SIG-M5 treated with dmso at 0.1 percent for 504 hours (cell line): ENCODE data around the gene CARD9.

Experiments
- DNase-seq: peaks from one replicate; lab custom pipeline; 2025; ENCODE audit not compliant: unreplicated experiment; lab: John Stamatoyannopoulos, UW

Gene CARD9

GRCh38 chr9:136402067-136402466, 28.6 kb upstream of the CARD9 start:
- no peak for DNase-seq

GRCh38 chr9:136401173-136401922, 27.9 kb upstream of the CARD9 start:
- no peak for DNase-seq

- peak; percentile 74 for DNase-seq
Observed at GRCh38 chr9:136400038-136400834, 26.8 kb upstream of the CARD9 start, which contains the start of gene SNAPC4. SNAPC4 (minus strand) TSS chr9:136400170; CDS start chr9:136398428, 1,742 bp downstream.

GRCh38 chr9:136399176-136400037, 25.9 kb upstream of the CARD9 start:
- DNase-seq: no peak

GRCh38 chr9:136398286-136398685, 24.8 kb upstream of the CARD9 start:
- no peak for DNase-seq

DNA sequence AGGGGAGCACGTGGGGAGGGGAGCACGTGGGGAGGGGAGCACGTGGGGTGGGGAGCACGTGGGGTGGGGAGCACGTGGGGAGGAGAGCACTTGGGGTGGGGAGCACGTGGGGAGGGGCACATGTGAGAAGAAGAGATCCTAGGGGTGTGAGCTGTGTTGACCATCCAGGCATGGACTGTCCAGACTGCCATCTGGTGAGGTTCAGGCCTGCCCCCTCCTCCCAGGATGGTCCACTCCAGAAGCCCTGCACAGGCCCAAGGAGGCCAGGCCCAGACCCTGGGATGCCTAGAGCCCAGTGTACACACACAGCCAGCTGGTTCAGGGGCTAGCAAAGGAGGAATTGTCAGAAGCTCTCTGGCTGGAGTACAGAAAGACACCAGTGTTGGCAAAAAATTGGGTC, 24.2 kb upstream of the CARD9 start:
- DNase-seq: no peak

- DNase-seq: no peak
Observed at GRCh38 chr9:136396219-136396515, 22.7 kb upstream of the CARD9 start.

GRCh38 chr9:136395345-136396218, 22.1 kb upstream of the CARD9 start:
- no peak for DNase-seq

- DNase-seq: no peak
Observed at GRCh38 chr9:136395020-136395340, 21.5 kb upstream of the CARD9 start.

DNA sequence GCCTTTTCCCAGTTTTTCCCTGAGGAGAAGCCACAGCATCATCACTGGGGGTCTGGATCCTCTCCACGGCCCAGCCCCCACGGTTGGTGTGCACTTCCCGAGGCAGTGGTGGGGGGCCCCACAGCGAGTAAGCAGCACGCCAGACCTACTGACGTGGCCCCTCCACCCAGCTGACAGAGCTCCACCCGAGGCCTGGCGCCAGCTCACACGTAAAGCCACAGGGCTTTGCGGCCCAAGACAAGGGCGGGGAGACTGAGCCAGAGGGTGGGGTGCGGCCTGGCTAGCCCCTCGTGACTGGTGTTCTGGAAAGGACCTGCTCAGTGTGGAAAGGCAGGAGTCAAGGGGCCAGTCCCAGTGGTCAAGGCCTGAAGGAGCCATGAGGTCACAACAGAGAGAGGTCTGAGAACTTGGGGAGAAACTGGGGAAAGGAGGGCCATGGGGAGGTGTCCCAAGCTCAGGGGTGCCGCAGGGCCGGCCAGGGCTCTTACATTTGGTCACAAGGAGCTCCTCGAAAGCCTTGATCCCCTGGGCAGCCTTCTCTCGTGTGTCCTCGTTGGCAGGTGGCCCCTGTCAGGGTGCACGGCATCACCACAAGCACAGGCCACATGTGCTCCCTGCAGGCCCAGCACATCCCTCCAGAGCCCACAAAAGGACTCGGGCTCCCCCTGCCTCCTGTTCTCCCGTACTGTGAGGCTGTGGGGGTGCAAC, 21.0 kb upstream of the CARD9 start:
- DNase-seq: no peak

DNA sequence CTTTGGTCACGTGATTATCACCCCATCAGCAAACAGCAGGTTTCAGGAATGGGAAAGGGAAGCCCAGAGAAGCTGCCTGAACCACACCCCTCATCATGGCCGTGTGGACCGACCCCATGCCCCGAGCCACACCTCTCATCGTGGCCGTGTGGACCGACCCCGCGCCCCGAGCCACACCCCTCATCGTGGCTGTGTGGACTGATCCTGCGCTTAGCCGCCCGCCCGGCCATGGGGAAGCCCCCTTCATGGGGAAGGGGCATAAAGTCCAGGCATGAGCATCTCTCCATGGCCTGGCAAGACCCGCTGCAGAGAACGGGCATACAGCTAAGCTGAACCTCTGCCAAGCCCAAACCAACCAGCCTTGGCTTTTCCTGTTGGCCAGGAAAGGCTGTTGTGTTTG, 20.1 kb upstream of the CARD9 start:
- DNase-seq: no peak

- no peak for DNase-seq
Observed at GRCh38 chr9:136392538-136393449, 19.3 kb upstream of the CARD9 start.

- DNase-seq: no peak
Observed at GRCh38 chr9:136391737-136392537, 18.5 kb upstream of the CARD9 start.

- no peak for DNase-seq
Observed at GRCh38 chr9:136389396-136389795, 15.9 kb upstream of the CARD9 start.

- no peak for DNase-seq
Observed at GRCh38 chr9:136387217-136387616, 13.7 kb upstream of the CARD9 start.

GRCh38 chr9:136386018-136386417, 12.5 kb upstream of the CARD9 start:
- DNase-seq: no peak

DNA sequence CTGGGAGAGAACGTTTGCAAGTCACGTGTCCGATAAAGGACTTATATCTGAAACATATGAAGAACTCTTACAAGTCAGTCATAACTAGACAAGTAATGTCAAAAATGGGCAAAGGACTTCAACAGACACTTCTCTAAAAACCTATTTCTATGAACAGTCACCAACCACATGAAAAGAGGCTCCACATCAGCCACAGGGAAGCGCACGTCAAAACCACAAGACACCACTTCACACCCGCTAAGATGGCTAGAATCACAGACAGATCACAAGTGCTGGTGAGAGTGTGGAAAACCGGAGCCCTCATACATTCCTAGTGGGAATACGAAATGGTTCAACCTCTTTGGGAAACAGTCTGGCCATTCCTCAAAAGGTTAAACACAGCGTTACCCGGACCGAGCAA, 11.5 kb upstream of the CARD9 start:
- no peak for DNase-seq

GRCh38 chr9:136383436-136383835, 10.0 kb upstream of the CARD9 start:
- DNase-seq: no peak
